Sigmoid colon (tissue), 4 donors: Measurements from ENCODE around the gene KRTAP6-1.

ENCODE experiments used
- CTCF ChIP-seq, 4 experiments: fragments of 450-650 bp in 3 of 4; fragments of 200-600 bp in 1 of 4; IDR thresholded peaks; one replicate each; pipeline ENCODE4 v1.5.1; 2016 to 2019; ENCODE audit warnings: antibody characterized with exemption in 4 of 4, mild to moderate bottlenecking in 3 of 4, moderate library complexity in 2 of 4
- EP300 ChIP-seq, 4 donors: sonication (generic); formaldehyde crosslinking; IDR thresholded peaks; one replicate each; pipeline ENCODE4 v1.6.1; 2017; ENCODE audit warnings: antibody characterized with exemption in 4 of 4
- POLR2A ChIP-seq, 2 donors: fragments of 450-650 bp; IDR thresholded peaks; one replicate each; pipeline ENCODE4 v1.6.1; 2016; ENCODE audit warnings: antibody characterized with exemption in 2 of 2, mild to moderate bottlenecking in 2 of 2, moderate library complexity in 2 of 2
- POLR2AphosphoS5 ChIP-seq, 4 donors: sonication (generic); formaldehyde crosslinking; IDR thresholded peaks; one replicate each; pipeline ENCODE4 v1.6.1; 2017; ENCODE audit warnings: antibody characterized with exemption in 4 of 4

- TF ChIP-seq CTCF (IDR thresholded peaks at IDR 0.05) (no peak), POLR2A (IDR thresholded peaks at IDR 0.05) (no peak), POLR2AphosphoS5 (IDR thresholded peaks at IDR 0.05) (no peak), EP300 (IDR thresholded peaks at IDR 0.05) (no peak)
Observed at GRCh38 chr21:30580132-30580531, 33.6 kb downstream of the KRTAP6-1 start.
